ENCODE data around the gene GNPTG.

Gene GNPTG

GRCh38 chr16:1366060-1366711 lies 14.5 kb downstream of the GNPTG start:
- TF ChIP-seq Cebpa-rat (IDR thresholded peaks at IDR 0.05): no peak
- Histone ChIP-seq H3K27me3 (no peaks in the 10 kb centered on the region), H4K20me1 (peaks cover 69% of the 10 kb centered on the region), H3K9ac (no peak overlapping the region), H3K4me1 (0 out of 2 replicates have a peak, but pooled peaks cover 12% of the 10 kb centered on the region), H3K4me3 (no peak overlapping the region), H3K36me3 (peaks cover 89% of the 10 kb centered on the region), H3K27ac (no peak overlapping the region), H3K9me3 (no peaks in the 10 kb centered on the region), H3K4me2 (no peak overlapping the region)

- TF ChIP-seq Cebpa-rat (IDR thresholded peaks at IDR 0.05): no peak
- Histone ChIP-seq H3K4me1 (0 out of 2 replicates have a peak, but pooled peaks cover 12% of the 10 kb centered on the region), H3K4me3 (no peak overlapping the region), H3K36me3 (peaks cover 89% of the 10 kb centered on the region), H3K27me3 (no peaks in the 10 kb centered on the region), H3K4me2 (no peak overlapping the region), H3K9me3 (no peaks in the 10 kb centered on the region), H3K9ac (no peak overlapping the region), H3K27ac (no peak overlapping the region), H4K20me1 (peaks cover 73% of the 10 kb centered on the region)
These were observed 15.1 kb downstream of the GNPTG start for GRCh38 chr16:1366712-1367299.

- H3K4me1 ChIP-seq: 0 out of 2 replicates have a peak, but pooled peaks cover 12% of the 10 kb centered on the region
- H3K9ac ChIP-seq: no peak overlapping the region
- H3K27ac ChIP-seq: no peak overlapping the region
- no peaks in the 10 kb centered on the region for H3K27me3 ChIP-seq
- no peaks in the 10 kb centered on the region for H3K9me3 ChIP-seq
- no peak overlapping the region for H3K4me3 ChIP-seq
- H3K4me2 ChIP-seq: no peak overlapping the region
- peaks cover 73% of the 10 kb centered on the region for H4K20me1 ChIP-seq
- peaks cover 89% of the 10 kb centered on the region for H3K36me3 ChIP-seq
- no peak for TF ChIP-seq Cebpa-rat (IDR thresholded peaks at IDR 0.05)
These were observed 15.9 kb downstream of the GNPTG start for GRCh38 chr16:1367486-1368174.

GRCh38 chr16:1371054-1371978 lies 19.6 kb downstream of the GNPTG start:
- H3K9ac ChIP-seq: no peak overlapping the region
- no peak for TF ChIP-seq Cebpa-rat (IDR thresholded peaks at IDR 0.05)
- no peaks in the 10 kb centered on the region for H3K9me3 ChIP-seq
- peaks cover 60% of the 10 kb centered on the region for H4K20me1 ChIP-seq
- H3K27ac ChIP-seq: no peak overlapping the region
- no peak overlapping the region for H3K4me2 ChIP-seq
- H3K27me3 ChIP-seq: no peaks in the 10 kb centered on the region
- H3K4me3 ChIP-seq: no peak overlapping the region
- peaks cover 77% of the 10 kb centered on the region for H3K36me3 ChIP-seq
- 0 out of 2 replicates have a peak, but pooled peaks cover 6% of the 10 kb centered on the region for H3K4me1 ChIP-seq

- Histone ChIP-seq H3K4me2 (no peak overlapping the region), H3K36me3 (peaks cover 77% of the 10 kb centered on the region), H3K9me3 (no peaks in the 10 kb centered on the region)
These were observed 20.7 kb downstream of the GNPTG start for GRCh38 chr16:1372292-1372950.

GRCh38 chr16:1374418-1375297 lies 22.9 kb downstream of the GNPTG start:
- no peak overlapping the region for H3K4me3 ChIP-seq
- H3K4me1 ChIP-seq: peaks cover 19% of the 10 kb centered on the region
- H3K9me3 ChIP-seq: no peaks in the 10 kb centered on the region
- H3K36me3 ChIP-seq: peaks cover 75% of the 10 kb centered on the region
- H3K27ac ChIP-seq: no peak overlapping the region
- no peak overlapping the region for H3K9ac ChIP-seq
- no peak overlapping the region for H3K4me2 ChIP-seq
- peaks cover 84% of the 10 kb centered on the region for H4K20me1 ChIP-seq
- TF ChIP-seq Cebpa-rat (IDR thresholded peaks at IDR 0.05): no peak
- no peaks in the 10 kb centered on the region for H3K27me3 ChIP-seq

More at GRCh38 chr16:1372292-1372950, 20.7 kb downstream of the GNPTG start:
- H3K4me3 ChIP-seq: no peak overlapping the region
- no peaks in the 10 kb centered on the region for H3K4me1 ChIP-seq
- no peak overlapping the region for H3K27ac ChIP-seq
- H3K27me3 ChIP-seq: no peaks in the 10 kb centered on the region
- H4K20me1 ChIP-seq: peaks cover 63% of the 10 kb centered on the region
- no peak for TF ChIP-seq Cebpa-rat (IDR thresholded peaks at IDR 0.05)
- H3K9ac ChIP-seq: no peak overlapping the region

- Histone ChIP-seq H3K9ac (no peak overlapping the region), H3K27me3 (no peaks in the 10 kb centered on the region), H3K4me1 (peaks cover 25% of the 10 kb centered on the region), H3K9me3 (no peaks in the 10 kb centered on the region), H3K4me3 (no peak overlapping the region), H3K27ac (no peak overlapping the region), H3K4me2 (no peak overlapping the region), H3K36me3 (peaks cover 69% of the 10 kb centered on the region), H4K20me1 (peaks cover 85% of the 10 kb centered on the region)
- no peak for TF ChIP-seq Cebpa-rat (IDR thresholded peaks at IDR 0.05)
These were observed 23.5 kb downstream of the GNPTG start for GRCh38 chr16:1375298-1375640.

GRCh38 chr16:1375741-1376410 lies 24.1 kb downstream of the GNPTG start:
- Histone ChIP-seq H3K9me3 (no peaks in the 10 kb centered on the region), H3K4me2 (no peak overlapping the region), H3K9ac (no peak overlapping the region), H4K20me1 (peaks cover 83% of the 10 kb centered on the region), H3K27me3 (no peaks in the 10 kb centered on the region), H3K36me3 (peaks cover 66% of the 10 kb centered on the region), H3K27ac (no peak overlapping the region), H3K4me1 (peaks cover 25% of the 10 kb centered on the region), H3K4me3 (no peak overlapping the region)
- no peak for TF ChIP-seq Cebpa-rat (IDR thresholded peaks at IDR 0.05)

Data from BLaER1 (cell line).